EL (cell line): Measurements from ENCODE around the gene FBXO17.

Source experiments
- DNase-seq: peaks from one replicate; pipeline ENCODE4 v3.0.0-alpha.2; 2016

FBXO17 gene

GRCh38 chr19:38912600-38913514, 62.7 kb downstream of the FBXO17 start:
- DNase-seq: no peak

- DNase-seq: no peak
These were observed 64.0 kb downstream of the FBXO17 start for GRCh38 chr19:38911388-38912001.

GRCh38 chr19:38910488-38910887, 65.1 kb downstream of the FBXO17 start:
- no peak for DNase-seq

- DNase-seq: no peak
These were observed 66.6 kb downstream of the FBXO17 start for GRCh38 chr19:38908911-38909310.

- no peak for DNase-seq
These were observed 67.9 kb downstream of the FBXO17 start for GRCh38 chr19:38907670-38908069.

GRCh38 chr19:38907227-38907626, 68.3 kb downstream of the FBXO17 start:
- no peak for DNase-seq

GRCh38 chr19:38905620-38906019, 69.9 kb downstream of the FBXO17 start:
- no peak for DNase-seq

- no peak for DNase-seq
These were observed 70.7 kb downstream of the FBXO17 start for GRCh38 chr19:38904581-38905539.

- no peak for DNase-seq
These were observed 73.9 kb downstream of the FBXO17 start for GRCh38 chr19:38901683-38902082.

- DNase-seq: no peak
These were observed 74.8 kb downstream of the FBXO17 start for GRCh38 chr19:38900743-38901190.

- no peak for DNase-seq
These were observed 75.3 kb downstream of the FBXO17 start for GRCh38 chr19:38900202-38900629.

GRCh38 chr19:38899447-38900201, 75.9 kb downstream of the FBXO17 start, which contains the start of the genes NFKBIB and SIRT2:
NFKBIB (plus strand) TSS chr19:38899969; CDS start chr19:38900033, 64 bp downstream.
SIRT2 (minus strand) TSS chr19:38899618; CDS start chr19:38899521, 97 bp downstream.
- peak; percentile 100 for DNase-seq

GRCh38 chr19:38898788-38899446, 76.6 kb downstream of the FBXO17 start:
- peak; percentile 16 for DNase-seq

GRCh38 chr19:38894968-38895367, 80.6 kb downstream of the FBXO17 start:
- DNase-seq: no peak

GRCh38 chr19:38893341-38893771, 82.2 kb downstream of the FBXO17 start:
- no peak for DNase-seq

GRCh38 chr19:38892841-38893240, 82.7 kb downstream of the FBXO17 start:
- DNase-seq: no peak

GRCh38 chr19:38891771-38892170, 83.8 kb downstream of the FBXO17 start:
- no peak for DNase-seq
